GM12872 (cell line): ENCODE measurements around the gene CACUL1.

ENCODE experiments used
- TF ChIP-seq, protein P1 (sequence below): IDR thresholded peaks from 3 replicates; pipeline ENCODE4 v1.5.1; 2011; ENCODE audit warnings: low read depth, mild to moderate bottlenecking, low read length, moderate library complexity; ENCODE audit not compliant: insufficient read depth

CACUL1 gene

DNA sequence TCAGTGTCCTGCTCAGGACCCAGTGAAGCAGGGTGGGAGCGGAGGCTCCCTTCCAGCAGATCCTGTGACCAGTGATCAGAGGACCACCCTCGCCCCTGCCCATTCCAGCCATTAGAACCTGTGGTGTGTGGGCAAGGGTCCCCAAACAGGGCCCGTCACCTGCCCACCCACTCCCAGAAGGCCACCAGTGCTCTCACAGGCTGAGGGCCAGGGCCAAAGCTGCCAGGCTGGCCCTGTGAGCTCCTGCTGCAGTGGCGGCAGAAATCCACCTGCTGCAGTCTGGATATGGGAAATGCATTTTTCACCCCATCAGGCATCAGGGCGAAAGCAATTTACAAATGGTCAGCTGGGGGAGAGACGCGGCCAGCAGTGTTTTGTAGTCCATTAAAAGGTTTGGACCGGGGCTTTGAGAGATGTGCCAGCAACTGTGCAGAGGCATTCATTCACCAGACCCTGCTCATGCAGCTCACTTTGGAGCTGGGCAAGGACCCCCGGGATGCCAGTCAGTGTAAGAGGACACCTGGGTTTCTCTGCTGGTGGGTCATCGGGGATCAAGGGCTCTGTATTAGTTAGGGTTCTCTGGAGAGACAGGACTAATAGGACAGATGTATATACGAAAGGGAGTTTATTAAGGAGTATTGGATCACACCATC lies 84.2 kb downstream of the CACUL1 start:
- TF ChIP-seq, protein P1, sequence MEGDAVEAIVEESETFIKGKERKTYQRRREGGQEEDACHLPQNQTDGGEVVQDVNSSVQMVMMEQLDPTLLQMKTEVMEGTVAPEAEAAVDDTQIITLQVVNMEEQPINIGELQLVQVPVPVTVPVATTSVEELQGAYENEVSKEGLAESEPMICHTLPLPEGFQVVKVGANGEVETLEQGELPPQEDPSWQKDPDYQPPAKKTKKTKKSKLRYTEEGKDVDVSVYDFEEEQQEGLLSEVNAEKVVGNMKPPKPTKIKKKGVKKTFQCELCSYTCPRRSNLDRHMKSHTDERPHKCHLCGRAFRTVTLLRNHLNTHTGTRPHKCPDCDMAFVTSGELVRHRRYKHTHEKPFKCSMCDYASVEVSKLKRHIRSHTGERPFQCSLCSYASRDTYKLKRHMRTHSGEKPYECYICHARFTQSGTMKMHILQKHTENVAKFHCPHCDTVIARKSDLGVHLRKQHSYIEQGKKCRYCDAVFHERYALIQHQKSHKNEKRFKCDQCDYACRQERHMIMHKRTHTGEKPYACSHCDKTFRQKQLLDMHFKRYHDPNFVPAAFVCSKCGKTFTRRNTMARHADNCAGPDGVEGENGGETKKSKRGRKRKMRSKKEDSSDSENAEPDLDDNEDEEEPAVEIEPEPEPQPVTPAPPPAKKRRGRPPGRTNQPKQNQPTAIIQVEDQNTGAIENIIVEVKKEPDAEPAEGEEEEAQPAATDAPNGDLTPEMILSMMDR: no peak

DNA sequence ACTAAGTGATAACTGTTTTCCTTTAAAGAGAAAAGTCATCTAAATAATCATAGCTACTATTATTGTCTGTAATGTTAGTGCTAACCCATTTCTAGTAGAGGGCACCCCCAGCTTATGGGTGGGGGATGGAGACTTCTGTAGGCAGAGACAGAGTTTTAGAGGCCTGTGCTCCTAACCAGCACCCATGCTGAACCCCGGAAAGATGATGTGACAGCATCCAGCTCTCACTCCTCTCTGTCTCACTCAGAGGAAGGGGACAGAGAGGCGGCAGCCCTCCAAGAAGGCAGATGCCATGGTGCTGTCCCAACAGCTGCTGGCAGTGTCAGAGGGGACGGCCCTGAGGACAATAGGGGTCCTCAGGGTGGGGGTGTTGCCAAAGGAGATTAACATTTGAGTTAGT lies 84.9 kb downstream of the CACUL1 start:
- TF ChIP-seq, protein P1: no peak

- TF ChIP-seq, protein P1: no peak
These were observed 85.6 kb downstream of the CACUL1 start for GRCh38 chr10:118669020-118669791.

GRCh38 chr10:118668228-118668952 lies 86.4 kb downstream of the CACUL1 start:
- TF ChIP-seq, protein P1: 0 out of 3 replicates have a peak, but pooled peaks have one; percentile 9

GRCh38 chr10:118667732-118668131 lies 87.0 kb downstream of the CACUL1 start:
- TF ChIP-seq, protein P1: no peak

DNA sequence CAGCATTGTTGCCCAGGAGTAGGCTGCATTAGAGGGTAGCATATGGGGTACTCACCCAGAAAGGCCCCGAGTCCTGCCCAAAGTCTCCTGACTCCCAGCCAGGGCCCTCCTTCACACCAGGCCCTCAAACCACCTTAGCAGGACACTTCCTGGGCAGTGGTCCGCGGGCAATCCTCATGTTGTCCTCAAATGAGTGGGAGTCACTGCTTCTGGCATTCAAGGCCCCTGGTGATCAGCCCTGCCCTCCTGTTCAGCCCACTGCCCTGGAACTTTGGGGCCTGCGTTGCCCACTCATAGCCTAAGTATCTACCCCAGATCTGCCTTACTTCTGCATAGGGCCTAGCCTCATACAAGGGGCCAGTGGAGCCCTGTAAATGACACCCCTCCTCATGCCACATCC lies 88.4 kb downstream of the CACUL1 start:
- TF ChIP-seq, protein P1: no peak

GRCh38 chr10:118664321-118664720 lies 90.4 kb downstream of the CACUL1 start:
- TF ChIP-seq, protein P1: no peak
